ENCODE results near the gene RIN3.

DNA sequence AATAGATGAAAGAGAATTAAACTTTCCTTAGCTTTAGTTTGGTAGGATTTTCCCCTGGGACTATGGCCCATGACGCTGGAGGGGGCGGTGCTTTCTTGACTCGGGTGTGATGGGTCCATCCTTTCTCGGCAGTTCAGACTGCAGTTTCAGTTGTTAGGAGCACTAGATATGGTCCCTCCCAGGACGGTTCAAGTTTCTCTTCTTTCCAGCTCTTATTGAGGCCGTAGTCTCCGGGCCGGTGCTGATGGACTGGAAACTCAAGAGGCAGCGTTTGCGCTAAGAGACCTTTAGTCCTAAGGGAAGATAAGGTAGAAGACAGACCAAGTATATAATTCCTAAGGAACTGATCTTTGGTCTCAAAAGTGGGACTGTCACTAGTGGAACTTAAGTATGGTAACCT lies 111.2 kb downstream of the RIN3 start:
- TF ChIP-seq POLR2A (IDR thresholded peaks at IDR 0.05) (no peak), CTCF (IDR thresholded peaks at IDR 0.05) (no peak)

Measured in adrenal gland (tissue), 5 donors.